HS-27A (cell line): ENCODE data around the gene PMP22.

Experiments used
- DNase-seq: peaks from one replicate; pipeline ENCODE4 v3.0.0-alpha.2; 2012; ENCODE audit warnings: low read depth, missing footprints

Gene PMP22

DNA sequence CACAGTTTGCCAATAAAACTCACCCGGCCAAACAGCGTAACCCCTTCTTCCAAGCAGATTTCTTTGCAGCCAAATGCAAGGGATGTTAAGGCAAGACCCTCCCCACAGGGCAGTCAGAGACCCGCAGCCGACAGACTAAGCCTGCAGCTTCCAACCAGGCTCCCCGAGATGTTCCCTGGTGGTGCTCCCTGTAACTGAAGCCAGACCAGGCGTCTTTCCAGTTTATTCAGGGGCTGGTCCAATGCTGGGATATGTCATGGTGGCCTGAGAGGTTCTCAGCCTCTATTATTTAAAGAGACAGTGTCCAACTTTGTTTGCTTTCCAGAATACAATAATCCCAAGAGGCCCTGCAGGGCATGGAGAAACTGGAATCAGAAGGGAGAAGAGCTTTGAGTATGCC is at the start of gene PMP22:
Gene PMP22 (minus strand): TSS at position 196 of the 400 bp plus-strand sequence. CDS start 4,599 bp downstream, outside the sequence.
- no peak for DNase-seq

DNA sequence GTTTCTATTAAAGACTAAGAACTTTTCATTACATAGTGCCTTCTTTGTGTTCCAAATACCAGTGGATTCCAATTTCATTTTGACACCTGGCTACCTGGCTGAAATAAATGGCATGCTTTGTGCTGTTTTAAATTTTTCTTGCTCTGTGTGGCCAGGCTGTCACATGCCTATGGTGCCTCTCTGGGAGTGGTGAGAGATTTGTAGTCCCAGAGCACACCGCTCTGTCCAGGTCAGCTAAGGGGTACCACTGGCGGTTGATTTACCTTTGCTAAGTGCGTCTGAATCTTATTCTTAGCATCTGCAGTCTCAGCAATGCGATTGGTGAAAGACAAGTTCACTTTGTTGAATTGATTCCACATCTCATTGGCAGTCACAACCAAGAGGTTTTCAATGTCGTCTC is 46.9 kb upstream of the PMP22 start:
- DNase-seq, result no peak

- DNase-seq, result no peak
These were observed 44.7 kb upstream of the PMP22 start for GRCh38 chr17:15309793-15310192.

GRCh38 chr17:15309236-15309635 is 44.1 kb upstream of the PMP22 start:
- DNase-seq, result no peak

- DNase-seq, result no peak
These were observed 43.6 kb upstream of the PMP22 start for GRCh38 chr17:15308758-15309157.

GRCh38 chr17:15307710-15308111 is 42.6 kb upstream of the PMP22 start:
- DNase-seq, result no peak

DNA sequence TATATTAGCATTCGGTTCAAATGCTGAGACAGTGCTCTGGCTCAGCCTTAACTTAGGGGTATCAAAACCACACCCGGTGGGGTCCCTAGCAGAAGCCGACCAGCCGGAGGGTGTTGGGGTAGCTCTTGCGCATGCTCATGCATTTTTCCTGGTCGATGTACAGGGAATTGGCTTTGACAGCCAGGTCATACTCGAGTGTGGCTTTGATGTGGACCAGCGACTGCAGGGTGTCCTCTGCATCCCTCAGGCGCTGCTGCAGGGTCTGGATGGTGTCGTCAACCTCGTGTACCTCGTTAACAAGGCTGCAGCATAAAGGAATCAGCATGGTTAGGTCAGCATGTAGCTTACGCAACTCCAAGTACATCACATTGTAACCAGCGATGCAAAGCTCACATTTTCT is 38.7 kb upstream of the PMP22 start:
- DNase-seq, result no peak

- DNase-seq, result no peak
These were observed 38.1 kb upstream of the PMP22 start for GRCh38 chr17:15303268-15303667.

GRCh38 chr17:15301845-15302244 is 36.7 kb upstream of the PMP22 start:
- no peak for DNase-seq

- no peak for DNase-seq
These were observed 33.0 kb upstream of the PMP22 start for GRCh38 chr17:15298176-15298575.

DNA sequence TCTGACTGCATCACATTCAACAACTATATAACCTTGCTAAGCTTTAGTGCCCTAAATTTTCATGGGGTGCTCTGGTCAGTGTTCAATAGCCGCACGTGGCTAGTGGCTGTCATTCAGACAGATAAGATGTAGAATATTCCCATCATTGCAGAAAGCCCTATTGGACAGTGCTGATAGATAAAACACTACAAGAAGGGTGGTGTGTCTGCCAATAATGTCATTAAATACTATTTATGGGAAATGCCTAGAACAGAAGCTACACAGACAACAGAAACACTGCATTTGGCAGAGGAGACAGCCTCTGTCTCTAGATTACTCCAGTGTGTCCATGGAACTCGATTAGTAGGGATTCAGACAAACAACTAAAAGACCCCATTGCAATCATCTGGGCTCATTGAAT is 28.4 kb upstream of the PMP22 start:
- no peak for DNase-seq

GRCh38 chr17:15291674-15292361 is 26.7 kb upstream of the PMP22 start:
- no peak for DNase-seq

GRCh38 chr17:15290605-15291004 is 25.5 kb upstream of the PMP22 start:
- peak; percentile 85 for DNase-seq

DNA sequence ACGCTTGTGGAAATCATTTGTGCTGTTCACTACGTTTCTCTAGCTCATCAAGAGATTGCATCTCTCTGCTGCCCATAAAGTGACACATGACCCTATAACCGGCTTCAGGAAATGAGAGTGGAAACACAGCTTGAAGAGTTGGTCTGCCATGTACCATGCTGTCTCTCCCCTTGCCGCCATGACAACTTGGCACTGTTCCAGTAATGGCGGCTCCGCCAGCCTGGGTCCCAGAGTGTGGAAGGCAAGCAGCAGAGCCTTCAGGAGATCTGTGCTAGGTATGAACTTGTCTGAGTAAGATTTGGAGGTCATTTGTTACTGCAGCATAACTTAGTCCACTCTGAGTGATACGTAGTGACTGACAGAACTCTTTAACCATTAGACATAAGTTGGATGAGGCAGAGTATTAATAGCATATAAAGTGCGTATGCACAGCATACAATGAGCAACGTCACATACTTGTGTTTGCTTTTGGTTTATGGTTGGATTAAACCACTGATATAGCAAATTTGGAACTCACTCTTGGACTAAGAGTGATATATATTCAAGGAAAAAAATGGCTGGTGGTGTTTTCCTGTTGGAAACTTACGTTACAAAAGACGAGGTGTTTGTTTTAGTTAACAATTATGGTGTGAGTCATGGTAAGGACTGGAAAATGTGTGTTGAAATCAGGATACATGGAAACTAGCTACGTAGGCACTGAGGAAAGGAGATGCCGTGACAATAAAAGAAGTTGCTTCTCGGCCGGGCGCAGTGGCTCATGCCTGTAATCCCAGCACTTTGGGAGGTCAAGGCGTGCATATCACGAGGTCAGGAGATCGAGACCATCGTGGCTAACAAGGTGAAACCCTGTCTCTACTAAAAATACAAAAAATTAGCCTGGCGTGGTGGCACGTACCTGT is 24.4 kb upstream of the PMP22 start:
- DNase-seq, result no peak

- DNase-seq, result no peak
These were observed 23.7 kb upstream of the PMP22 start for GRCh38 chr17:15288859-15289258.

DNA sequence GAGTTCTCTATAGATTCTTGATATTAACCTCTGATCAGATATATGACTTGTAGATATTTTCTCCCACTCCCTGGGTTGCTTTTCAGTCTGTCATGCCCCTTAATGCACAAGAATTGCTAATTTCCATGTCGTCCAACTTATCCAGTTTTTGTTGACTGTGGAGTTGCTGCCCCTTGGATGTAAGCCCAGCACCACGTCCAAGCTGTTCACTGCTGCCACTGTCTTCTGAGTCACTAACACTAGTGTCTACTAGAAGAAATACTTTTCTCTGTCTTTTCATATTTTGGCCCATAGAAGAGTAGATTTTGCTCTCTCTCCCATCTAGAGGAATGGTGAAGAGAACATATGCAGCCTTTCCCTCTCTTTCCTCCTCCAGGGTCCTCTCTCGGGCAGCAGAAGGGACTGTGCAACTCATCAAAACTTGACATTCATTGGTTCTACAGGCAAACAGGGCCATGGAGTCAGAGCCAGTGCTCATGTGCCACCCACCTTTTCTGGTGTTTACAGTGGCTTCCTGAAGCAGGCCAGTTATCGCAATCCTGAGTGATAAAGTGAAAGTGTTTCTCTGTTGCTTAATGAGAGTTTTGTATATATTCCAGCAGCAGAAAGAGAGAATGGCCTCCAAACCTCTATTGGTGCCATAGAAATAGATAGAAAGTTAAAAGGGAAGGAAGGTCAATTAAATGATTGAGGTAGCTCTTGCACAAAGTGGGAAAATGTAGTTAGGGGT is 22.6 kb upstream of the PMP22 start:
- DNase-seq, result no peak

- no peak for DNase-seq
These were observed 20.3 kb upstream of the PMP22 start for GRCh38 chr17:15285466-15285865.

- no peak for DNase-seq
These were observed 19.4 kb upstream of the PMP22 start for GRCh38 chr17:15284537-15284936.

GRCh38 chr17:15284107-15284506 is 19.0 kb upstream of the PMP22 start:
- DNase-seq, result no peak

DNA sequence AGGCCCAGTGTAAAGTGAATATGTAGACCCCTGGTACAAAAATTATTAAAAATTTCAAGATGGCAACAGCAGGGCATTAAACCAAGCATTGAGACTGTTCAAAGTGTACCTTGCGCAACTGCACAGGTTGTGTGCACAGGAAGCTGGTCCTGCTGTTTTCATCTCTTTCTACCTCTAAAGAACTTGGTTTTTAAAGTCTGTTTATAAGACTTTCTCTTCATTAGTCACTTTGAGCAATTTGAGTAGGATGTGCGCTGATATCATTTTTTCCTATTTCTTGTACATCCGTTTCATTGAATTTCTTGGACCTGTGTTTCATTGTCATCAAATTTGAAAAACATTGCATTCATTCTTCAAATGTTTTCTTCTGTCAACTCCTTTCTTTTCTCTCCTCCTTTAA is 16.8 kb upstream of the PMP22 start:
- DNase-seq, result no peak

DNA sequence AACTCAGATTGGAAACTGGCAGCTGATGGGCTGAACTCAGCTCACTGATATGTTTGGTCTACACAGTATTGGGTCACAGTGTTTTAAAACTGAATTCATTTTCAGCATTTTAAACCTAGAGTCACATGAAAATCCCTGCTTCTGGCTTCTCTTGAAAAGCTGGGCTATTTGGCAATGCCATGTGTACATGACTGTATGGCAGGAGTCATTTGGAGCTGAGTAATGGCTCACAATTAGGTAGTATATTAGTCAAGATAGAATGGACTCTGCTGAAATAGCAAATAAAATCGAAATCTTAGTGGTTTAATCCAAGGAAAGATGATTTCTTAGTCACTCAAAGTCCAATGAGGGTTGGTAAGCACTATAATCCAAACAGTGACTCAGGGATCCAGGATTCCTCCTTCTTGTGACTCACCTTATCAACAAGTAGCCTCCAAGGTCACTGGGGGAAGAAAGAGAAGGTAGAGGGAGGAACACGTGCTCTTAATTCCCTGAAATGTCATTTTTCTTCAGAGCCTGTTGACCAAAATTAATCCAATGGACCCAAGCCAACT is 13.9 kb upstream of the PMP22 start:
- peak; percentile 91 for DNase-seq

DNA sequence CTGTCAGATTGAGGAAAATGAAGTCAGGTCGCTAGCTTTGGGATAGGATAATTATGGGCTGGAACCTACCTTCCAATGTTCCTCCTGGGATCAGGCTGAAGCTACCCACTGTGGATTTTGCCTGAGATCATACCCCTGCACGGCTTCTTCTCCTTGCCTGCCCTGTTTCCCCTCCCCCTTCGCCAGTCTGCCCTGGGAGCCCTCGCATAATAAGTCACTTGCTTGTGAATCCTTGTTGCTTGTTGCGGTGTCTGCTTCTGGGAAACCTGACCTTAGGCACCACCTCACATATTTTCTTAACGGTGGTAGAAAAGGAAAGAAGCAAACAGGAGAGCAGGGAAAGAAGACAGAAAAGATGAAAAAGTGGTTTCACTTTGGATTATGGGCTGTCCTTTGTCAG is 13.3 kb upstream of the PMP22 start:
- no peak for DNase-seq
